IPS-NIHi11 (cell line): ENCODE results near the gene CORO2A.

Experiments used
- DNase-seq: peaks from one replicate; pipeline ENCODE4 v3.0.0; 2012; ENCODE audit warnings: mixed read lengths, low spot score

The CORO2A gene

GRCh38 chr9:98219794-98220370 lies 27.4 kb upstream of the CORO2A start:
- no peak for DNase-seq

GRCh38 chr9:98219364-98219716 lies 26.9 kb upstream of the CORO2A start:
- no peak for DNase-seq

DNA sequence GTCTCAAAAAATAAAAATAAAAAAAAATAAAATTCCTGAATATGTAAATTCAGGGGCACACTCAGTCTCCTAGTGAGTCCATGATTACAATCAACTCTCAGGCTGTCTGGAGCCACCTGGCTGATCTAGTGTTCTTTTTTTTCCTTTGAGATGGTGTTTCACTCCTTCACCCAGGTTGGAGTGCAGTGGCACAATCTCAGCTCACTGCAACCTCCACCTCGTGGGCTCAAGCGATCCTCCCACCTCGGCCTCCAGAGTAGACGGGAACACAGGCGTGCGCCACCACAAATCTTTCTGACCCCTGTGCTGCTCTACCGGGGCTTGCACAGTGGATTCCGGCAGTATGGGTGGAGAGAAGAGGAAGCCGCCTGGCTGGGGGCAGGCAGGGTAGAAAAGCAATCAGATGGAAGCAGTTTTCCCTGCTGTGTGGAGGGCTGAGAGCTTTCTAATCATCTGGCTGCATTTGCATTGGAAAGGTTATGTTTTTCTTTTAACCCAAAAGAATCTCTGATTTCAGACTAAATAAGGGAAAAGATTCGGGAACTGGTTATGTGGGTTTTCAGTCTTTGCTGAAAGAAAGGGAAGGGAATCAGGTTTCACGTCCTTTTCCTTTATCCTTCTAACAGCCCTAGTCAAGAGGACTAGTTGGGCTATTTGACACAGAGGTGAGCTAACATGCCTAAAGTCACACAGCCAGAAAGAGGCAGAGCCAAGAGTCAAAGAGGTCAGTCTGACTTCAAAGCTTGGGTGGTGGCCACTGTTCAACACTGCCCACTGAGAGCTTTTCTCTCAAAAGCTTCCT lies 26.3 kb upstream of the CORO2A start:
- DNase-seq = peak; percentile 79

- no peak for DNase-seq
These were observed 24.8 kb upstream of the CORO2A start for GRCh38 chr9:98217255-98217654.

GRCh38 chr9:98216391-98216790 lies 24.0 kb upstream of the CORO2A start:
- DNase-seq = no peak

GRCh38 chr9:98215821-98216220 lies 23.4 kb upstream of the CORO2A start:
- peak; percentile 66 for DNase-seq

GRCh38 chr9:98215271-98215670 lies 22.8 kb upstream of the CORO2A start:
- DNase-seq = no peak

DNA sequence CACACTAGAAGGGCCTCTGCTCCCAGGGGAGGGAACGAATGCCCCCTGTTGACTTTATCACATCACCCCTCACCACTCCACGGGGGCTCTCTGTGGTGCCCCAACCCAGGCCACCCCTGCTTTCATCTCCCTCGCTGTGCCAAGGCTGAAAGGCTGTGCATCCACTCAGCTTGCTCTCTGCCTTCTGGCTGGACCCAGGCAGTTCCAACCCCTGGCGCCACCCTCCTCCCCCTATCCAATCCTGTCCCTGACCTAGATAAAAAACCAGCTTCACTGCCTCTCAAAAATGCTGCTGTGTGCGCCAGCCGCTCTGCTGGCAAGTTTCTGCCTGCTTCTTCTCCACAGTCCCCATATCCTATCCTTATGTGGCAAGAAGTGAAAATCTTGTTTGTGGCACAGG lies 22.4 kb upstream of the CORO2A start:
- no peak for DNase-seq

DNA sequence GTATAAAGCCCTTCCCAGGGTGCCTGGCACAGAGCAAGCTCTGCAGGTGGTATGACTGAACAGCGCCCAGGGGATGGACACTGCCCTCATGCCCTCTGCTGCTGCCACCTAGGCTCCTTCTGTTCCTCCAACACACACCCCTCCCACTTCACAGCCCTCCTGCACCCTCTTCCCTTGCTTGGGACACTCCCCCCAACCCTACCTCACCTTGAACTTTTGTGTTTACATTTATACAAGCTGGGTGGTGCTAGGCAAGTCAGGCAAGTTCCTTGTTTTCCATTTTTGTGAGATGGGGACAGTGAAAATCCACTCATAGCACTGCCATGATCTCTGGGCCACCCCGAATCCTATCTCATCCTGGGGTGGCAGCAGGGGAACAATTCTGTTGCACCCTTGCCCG lies 18.8 kb upstream of the CORO2A start:
- DNase-seq = no peak

DNA sequence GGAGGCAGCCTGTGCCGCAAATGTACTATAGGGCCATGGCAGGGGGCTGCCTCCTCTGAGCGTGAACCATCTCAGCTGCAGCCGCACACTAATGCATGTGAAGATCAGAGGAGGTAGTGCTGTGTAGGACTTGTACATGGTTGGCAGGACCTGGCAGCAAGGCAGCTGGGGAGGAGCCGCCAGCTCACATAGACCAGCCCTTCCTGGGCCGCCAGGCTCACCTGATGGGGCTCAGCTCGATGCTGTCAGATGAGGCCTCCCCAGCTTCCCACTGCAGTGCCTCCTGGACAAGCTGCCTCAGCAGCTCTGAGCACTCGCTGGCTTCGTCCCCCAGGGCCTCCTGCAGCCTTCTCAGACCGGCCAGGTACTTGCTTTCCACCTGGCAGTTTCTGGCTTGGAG lies 18.0 kb upstream of the CORO2A start:
- DNase-seq = no peak

DNA sequence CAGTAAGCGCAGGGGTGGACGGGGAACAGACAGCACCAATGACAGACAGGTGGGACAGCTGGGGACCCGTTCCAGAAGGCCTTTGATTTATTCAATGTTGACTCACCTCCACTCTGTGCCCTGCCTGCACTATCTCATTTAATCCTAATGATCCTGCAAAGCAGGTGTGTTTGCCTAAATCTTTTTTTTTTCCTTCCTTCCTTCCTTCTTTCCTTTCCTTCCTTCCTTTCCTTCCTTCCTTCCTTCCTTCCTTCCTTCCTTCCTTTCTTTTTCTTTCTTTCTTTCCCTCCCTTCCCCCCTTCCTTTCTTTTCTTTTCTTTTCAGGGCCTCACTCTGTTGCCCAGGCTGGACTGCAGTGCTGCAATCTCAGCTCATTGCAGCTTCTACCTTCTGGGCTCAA lies 17.1 kb upstream of the CORO2A start:
- DNase-seq = no peak

DNA sequence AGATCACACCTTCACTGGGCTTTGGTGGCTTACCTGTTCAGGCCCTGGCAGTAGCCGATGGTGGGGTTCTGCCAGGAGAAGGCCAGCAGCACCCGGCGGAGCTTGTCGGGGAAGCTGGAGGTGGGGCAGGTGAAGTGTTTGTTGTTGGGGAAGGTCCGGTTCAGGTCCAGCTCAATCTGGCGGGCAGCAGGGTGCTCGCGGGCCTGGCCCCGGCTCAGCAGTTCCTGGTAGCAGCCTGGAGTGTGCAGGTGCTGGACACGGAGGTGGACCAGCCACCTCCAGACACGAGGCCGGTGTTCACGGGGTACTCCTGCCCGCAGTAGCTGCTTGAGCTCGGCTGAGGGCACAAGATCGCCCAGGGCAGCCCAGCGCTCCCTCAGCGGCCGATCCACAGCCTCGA lies 16.2 kb upstream of the CORO2A start:
- DNase-seq = no peak

DNA sequence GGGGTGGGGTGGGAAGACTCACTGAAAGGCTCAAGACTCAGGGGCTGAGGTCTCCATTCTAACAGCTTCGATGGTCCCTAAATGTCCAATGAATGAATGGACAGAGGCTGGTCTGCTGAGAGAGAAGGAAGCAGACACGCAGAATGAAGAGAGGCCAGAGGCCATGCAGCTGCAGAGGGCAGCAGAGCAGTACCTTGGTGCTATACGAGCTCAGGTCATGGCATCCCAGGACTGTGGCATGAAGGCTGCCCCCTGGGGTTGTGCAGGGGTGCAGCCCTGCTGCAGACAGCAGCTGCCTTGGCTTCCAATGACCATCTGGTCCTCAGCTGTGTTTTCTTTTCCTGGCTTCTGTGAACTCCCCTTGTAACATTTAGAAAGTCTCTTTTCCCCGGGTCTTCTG lies 15.2 kb upstream of the CORO2A start:
- DNase-seq = no peak

DNA sequence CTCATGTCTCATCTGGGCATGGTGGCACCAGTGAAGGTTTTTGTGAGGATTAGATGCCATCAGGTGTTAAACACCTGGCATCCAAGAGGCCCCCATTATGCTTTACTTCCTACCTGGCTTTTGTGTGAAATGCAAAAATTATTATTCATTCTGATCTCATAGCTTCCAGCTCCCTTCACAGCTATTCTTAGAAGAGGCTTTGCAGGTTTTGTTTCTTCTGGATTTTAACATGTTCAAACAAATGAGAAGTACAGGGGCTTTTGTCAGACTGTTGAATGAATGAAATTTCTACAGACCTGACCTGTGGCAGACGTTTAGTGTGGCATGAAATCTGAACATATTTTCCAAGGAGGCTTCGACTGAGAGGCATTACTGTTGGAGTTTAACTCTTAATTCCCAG lies 14.3 kb upstream of the CORO2A start:
- no peak for DNase-seq

DNA sequence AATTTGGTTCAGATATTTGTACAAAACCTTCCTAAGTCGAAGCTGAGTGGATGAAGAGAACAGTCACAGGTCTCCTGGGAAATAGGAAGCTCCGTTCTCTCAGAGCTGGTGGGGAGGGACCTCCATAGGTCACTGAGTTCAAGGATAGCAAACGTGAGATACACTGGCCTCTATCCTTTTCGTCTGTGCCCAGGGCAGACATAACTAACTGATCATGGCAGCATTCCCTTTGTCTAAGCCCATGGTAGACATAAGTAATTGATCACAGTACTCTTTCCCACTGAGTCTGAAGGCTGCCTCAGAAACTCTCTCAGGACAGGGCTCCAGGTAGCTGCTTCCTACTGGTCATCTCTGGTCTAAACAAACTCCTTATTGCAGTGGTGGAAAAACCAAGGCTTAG lies 12.3 kb upstream of the CORO2A start:
- no peak for DNase-seq

DNA sequence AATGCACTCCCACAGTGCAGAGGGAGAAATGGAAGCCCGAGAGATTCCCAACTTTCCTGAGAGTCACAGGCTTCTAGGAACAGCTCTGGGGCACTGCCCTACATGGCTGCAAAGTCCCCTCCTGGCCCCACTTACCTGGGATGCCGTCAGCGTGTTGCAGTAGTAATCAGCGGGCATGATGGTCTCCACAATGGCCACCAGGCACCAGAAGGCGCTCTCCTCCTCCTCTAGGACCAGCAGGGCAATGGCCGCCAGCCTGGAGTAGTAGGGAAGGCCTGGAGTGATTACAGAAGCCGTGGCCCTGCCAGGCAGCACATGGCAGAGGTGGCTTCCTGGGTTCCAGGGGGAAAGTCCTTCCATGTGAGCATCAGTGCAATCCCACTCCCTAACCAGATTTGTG lies 10.7 kb upstream of the CORO2A start:
- no peak for DNase-seq

DNA sequence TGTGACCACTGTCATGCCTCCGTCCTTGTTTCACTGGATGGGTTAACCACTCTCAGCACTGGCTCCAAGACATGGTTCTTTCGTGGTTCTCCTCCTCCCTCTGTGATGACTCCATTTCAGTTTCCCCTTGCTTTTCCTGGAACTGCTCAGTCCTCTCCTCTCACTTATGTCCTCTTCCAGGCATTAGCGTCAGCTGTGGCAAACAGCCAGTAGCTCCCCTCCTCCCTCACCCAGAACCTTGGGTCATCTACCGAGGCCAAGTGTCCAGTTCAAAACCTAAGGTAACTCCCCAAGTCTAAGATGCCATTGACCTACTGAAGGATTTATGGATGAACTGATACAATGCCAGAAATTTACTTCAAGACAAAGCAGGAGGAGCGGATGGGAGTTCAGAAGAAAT lies 9.8 kb upstream of the CORO2A start:
- DNase-seq = no peak

DNA sequence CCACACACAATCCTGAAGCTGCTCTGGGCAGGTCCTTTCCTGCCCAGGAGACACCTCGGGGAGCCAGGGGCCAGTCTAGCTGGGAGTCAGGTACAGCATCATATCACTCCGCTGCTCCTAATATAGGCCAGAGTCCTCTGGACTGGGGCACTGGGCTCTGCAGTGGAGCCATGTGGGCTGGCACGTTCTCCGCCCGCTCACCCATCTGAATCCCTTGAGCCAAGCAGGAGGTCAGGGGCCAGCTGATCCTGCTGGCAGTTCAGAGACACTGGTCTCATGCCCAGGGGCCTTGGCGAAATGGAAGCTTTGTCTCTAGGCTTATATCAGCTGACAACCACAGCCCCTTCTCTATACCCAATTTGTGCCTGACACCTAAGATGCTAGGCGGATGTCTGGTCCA lies 9.3 kb upstream of the CORO2A start:
- DNase-seq = no peak

DNA sequence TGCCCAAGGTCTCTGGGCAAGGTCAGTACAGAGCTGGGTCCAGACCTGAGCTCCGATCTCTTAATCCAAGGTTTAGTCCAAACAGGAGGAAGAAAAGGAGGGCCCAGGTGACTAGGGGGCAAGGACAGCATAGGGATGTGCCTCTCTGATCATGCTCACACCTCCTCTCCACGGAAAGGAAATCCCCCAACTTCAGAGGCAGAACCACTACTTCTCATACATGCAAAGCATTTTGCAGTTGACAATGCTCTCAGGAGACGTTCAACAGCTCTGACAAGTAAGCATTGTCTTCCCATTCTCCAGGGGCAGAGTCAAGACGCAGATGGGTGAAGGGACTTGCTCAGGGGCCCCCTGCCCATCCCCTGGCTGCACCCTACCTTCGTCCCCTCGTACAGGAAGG lies 8.7 kb upstream of the CORO2A start:
- DNase-seq = no peak

DNA sequence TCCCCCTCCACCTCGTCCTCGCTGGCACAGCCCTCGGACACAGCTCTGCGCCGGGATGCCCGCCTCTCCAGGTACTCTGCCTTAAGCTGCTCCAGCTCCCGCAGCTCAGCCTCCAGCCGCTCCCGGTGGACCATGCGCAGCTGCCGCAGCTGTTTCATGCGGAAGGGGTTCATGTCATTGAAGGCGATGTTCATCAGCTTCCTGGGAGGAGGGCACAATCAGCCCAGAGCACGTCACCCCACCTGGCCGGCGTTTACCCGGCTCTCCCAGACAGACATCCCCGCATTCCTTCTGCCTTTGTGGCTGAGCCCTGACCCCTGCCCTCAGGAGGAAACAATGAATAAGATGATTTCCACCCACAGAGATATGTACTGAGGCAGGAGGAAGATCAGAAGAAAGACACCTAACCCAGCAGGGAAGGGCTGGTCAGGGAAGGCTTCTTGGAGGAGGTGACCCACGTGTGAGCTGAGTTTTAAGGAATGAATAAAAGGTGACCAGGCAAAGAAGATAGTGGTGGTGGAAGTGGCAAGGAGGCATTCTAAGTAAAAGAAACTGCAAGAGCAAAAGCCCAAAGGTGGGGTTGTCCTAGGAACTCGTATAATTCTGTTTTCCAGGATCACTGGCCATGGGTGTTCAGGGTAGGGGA lies 7.1 kb upstream of the CORO2A start:
- DNase-seq = peak; percentile 37

DNA sequence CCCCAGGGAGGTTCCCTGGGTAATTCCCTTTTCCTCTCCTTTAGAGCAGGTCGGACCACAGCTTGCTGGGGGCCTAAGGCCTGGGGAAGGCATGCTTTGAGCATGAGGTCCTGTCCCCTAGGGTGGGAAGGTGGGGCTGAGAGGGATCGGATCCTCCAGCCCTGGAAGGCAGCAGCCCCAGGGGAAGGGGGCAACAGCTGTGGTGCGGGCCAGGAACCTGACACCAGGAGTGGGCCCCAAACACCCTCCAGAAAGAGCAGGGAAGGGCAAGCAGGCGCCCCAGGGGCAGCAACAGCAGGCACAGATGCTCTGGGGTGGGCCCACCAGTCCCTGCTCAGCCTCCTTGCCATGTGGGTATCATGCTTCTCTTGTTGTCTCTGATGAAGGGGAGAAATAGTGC lies 3.2 kb upstream of the CORO2A start:
- no peak for DNase-seq

- DNase-seq = no peak
These were observed 1.0 kb upstream of the CORO2A start for GRCh38 chr9:98193336-98193944.
